Measurements from ENCODE around the gene TEX29.

DNA sequence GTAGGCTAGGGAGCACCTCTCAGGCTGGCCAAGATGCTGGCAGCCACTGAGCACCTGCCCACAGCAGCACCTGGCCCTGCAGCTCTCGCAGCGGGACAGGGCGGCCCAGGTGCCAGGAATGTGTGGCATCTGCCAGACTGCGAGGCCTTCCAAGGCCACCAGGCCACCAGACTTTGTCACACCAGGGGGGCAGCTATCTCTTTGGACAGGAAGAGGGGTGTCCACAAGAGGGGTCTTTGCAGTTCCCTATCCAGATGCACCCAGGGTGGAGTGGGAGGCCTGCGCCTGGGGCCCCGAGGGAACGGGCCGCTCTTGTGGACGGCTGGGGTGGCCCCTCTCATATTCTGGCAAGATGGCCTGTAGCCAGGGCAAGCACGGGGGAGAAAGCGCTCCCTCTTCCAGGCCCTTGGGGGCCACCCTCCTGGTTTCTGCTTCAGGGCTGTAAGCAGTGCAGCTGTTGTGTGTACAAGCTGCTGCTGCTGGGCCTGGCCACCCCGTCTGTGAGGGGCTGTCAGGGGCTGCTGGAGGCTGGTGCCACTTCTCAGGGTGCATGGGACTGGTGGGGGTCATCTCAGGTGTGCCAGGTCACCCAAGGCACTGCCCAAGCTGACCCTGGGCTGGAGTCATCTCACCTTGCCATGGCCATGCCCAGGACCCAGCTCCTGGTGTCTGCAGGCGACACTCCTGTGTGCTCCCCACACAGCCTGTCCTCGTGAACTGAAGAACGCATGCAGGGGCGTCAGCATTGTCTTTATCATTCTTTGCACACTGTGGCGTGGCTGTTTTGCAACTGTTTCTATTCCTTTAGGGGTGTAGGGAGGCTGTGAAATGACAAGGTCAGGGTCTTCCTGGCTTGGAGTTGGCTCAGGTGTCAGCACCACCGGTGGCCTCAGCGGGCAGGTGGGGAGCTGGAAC is 1.8 kb downstream of the TEX29 start:
- TF ChIP-seq, protein P1, sequence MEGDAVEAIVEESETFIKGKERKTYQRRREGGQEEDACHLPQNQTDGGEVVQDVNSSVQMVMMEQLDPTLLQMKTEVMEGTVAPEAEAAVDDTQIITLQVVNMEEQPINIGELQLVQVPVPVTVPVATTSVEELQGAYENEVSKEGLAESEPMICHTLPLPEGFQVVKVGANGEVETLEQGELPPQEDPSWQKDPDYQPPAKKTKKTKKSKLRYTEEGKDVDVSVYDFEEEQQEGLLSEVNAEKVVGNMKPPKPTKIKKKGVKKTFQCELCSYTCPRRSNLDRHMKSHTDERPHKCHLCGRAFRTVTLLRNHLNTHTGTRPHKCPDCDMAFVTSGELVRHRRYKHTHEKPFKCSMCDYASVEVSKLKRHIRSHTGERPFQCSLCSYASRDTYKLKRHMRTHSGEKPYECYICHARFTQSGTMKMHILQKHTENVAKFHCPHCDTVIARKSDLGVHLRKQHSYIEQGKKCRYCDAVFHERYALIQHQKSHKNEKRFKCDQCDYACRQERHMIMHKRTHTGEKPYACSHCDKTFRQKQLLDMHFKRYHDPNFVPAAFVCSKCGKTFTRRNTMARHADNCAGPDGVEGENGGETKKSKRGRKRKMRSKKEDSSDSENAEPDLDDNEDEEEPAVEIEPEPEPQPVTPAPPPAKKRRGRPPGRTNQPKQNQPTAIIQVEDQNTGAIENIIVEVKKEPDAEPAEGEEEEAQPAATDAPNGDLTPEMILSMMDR (IDR thresholded peaks at IDR 0.05), result no peak
- TF ChIP-seq POLR2AphosphoS5 (IDR thresholded peaks at IDR 0.05; ENCODE audit: insufficient read depth in 1 of 2, low read depth in 1 of 2) (no peak), POLR2A (IDR thresholded peaks at IDR 0.05) (no peak)
